HEK293 (cell line): Measurements from ENCODE around the gene DCST2.

Experiments
- EGR2 ChIP-seq: fragments of 450-650 bp; formaldehyde crosslinking; IDR thresholded peaks from 2 replicates; pipeline ENCODE4 v1.5.1; 2016; ENCODE audit warnings: low read depth, missing biosample characterization, missing genetic modification characterization
- FEZF1 ChIP-seq: fragments of 450-650 bp; formaldehyde crosslinking; IDR thresholded peaks from 2 replicates; pipeline ENCODE4 v1.5.1; 2016; ENCODE audit warnings: missing biosample characterization, missing genetic modification characterization
- HOXC10 ChIP-seq: sonication (generic); formaldehyde crosslinking; IDR thresholded peaks from 2 replicates; pipeline ENCODE4 v1.8.1; 2023; ENCODE audit warnings: mild to moderate bottlenecking, missing genetic modification reagents
- KLF1 ChIP-seq: fragments of 450-650 bp; formaldehyde crosslinking; IDR thresholded peaks from 2 replicates; pipeline ENCODE4 v1.5.1; 2016; ENCODE audit warnings: missing biosample characterization, missing genetic modification characterization
- KLF10 ChIP-seq: fragments of 450-650 bp; IDR thresholded peaks from 2 replicates; pipeline ENCODE4 v1.5.1; 2018; ENCODE audit warnings: missing biosample characterization, mild to moderate bottlenecking, missing genetic modification characterization
- MEIS1 ChIP-seq: sonication (generic); formaldehyde crosslinking; IDR thresholded peaks from 2 replicates; pipeline ENCODE4 v1.8.1; 2022; ENCODE audit warnings: missing genetic modification reagents, mild to moderate bottlenecking, borderline replicate concordance
- MZF1 ChIP-seq: fragments of 450-650 bp; formaldehyde crosslinking; IDR thresholded peaks from 2 replicates; pipeline ENCODE4 v1.5.1; 2017; ENCODE audit warnings: missing biosample characterization, missing genetic modification characterization, borderline replicate concordance
- OSR2 ChIP-seq: fragments of 450-650 bp; formaldehyde crosslinking; IDR thresholded peaks from 2 replicates; pipeline ENCODE4 v1.5.1; 2016; ENCODE audit warnings: missing biosample characterization, missing genetic modification characterization
- PRDM1 ChIP-seq: fragments of 450-650 bp; formaldehyde crosslinking; IDR thresholded peaks from 2 replicates; pipeline ENCODE4; 2016; ENCODE audit warnings: missing biosample characterization, missing genetic modification characterization
- REPIN1 ChIP-seq: fragments of 450-650 bp; formaldehyde crosslinking; IDR thresholded peaks from 2 replicates; pipeline ENCODE4 v1.5.1; 2017; ENCODE audit warnings: missing biosample characterization, missing genetic modification characterization, low read depth
- SETDB1 ChIP-seq: IDR thresholded peaks from one replicate; pipeline ENCODE4 v1.6.1; 2017; ENCODE audit warnings: mild to moderate bottlenecking, low read length, moderate library complexity, mixed read lengths; ENCODE audit not compliant: insufficient read length
- SP2 ChIP-seq: fragments of 450-650 bp; formaldehyde crosslinking; IDR thresholded peaks from 2 replicates; pipeline ENCODE4 v1.5.1; 2016; ENCODE audit warnings: missing biosample characterization, missing genetic modification characterization
- SP7 ChIP-seq: fragments of 450-650 bp; formaldehyde crosslinking; IDR thresholded peaks from 2 replicates; pipeline ENCODE4 v1.5.1; 2016; ENCODE audit warnings: missing biosample characterization, missing genetic modification characterization
- YY2 ChIP-seq: fragments of 450-650 bp; formaldehyde crosslinking; IDR thresholded peaks from 2 replicates; pipeline ENCODE4 v1.5.1; 2016; ENCODE audit warnings: missing biosample characterization, missing genetic modification characterization
- ZBTB1 ChIP-seq: fragments of 450-650 bp; formaldehyde crosslinking; IDR thresholded peaks from 2 replicates; pipeline ENCODE4 v1.5.1; 2016; ENCODE audit warnings: missing biosample characterization, missing genetic modification characterization
- ZFHX2 ChIP-seq: fragments of 450-650 bp; formaldehyde crosslinking; conservative IDR thresholded peaks from 2 replicates; pipeline ENCODE4 v1.5.1; 2016; ENCODE audit warnings: missing biosample characterization, missing genetic modification characterization
- ZFP3 ChIP-seq: fragments of 450-650 bp; formaldehyde crosslinking; IDR thresholded peaks from 2 replicates; pipeline ENCODE4 v1.5.1; 2016; ENCODE audit warnings: low read depth, missing biosample characterization, missing genetic modification characterization
- ZFP69B ChIP-seq: fragments of 450-650 bp; formaldehyde crosslinking; IDR thresholded peaks from 2 replicates; pipeline ENCODE4 v1.5.1; 2016; ENCODE audit warnings: missing biosample characterization, missing genetic modification characterization
- ZNF202 ChIP-seq: fragments of 450-650 bp; formaldehyde crosslinking; IDR thresholded peaks from 2 replicates; pipeline ENCODE4 v1.5.1; 2016; ENCODE audit warnings: missing biosample characterization, missing genetic modification characterization, borderline replicate concordance
- ZNF266 ChIP-seq: fragments of 450-650 bp; formaldehyde crosslinking; IDR thresholded peaks from 2 replicates; pipeline ENCODE4 v1.5.1; 2016; ENCODE audit warnings: missing biosample characterization, missing genetic modification characterization, low read depth
- ZNF292 ChIP-seq: fragments of 450-650 bp; formaldehyde crosslinking; IDR thresholded peaks from 2 replicates; pipeline ENCODE4 v1.5.1; 2016; ENCODE audit warnings: low read depth, missing biosample characterization, missing genetic modification characterization, borderline replicate concordance
- ZNF311 ChIP-seq: fragments of 450-650 bp; formaldehyde crosslinking; IDR thresholded peaks from 2 replicates; pipeline ENCODE4 v1.5.1; 2017; ENCODE audit warnings: missing biosample characterization, missing genetic modification characterization, borderline replicate concordance
- ZNF335 ChIP-seq: fragments of 450-650 bp; formaldehyde crosslinking; conservative IDR thresholded peaks from 2 replicates; pipeline ENCODE4 v1.5.1; 2016; ENCODE audit warnings: missing biosample characterization, missing genetic modification characterization
- ZNF366 ChIP-seq: fragments of 450-650 bp; formaldehyde crosslinking; conservative IDR thresholded peaks from 2 replicates; pipeline ENCODE4 v1.5.1; 2016; ENCODE audit warnings: missing biosample characterization, missing genetic modification characterization
- ZNF561 ChIP-seq: fragments of 450-650 bp; IDR thresholded peaks from 2 replicates; pipeline ENCODE4 v1.5.1; 2018; ENCODE audit warnings: missing biosample characterization, missing genetic modification characterization, borderline replicate concordance
- ZNF629 ChIP-seq: fragments of 450-650 bp; formaldehyde crosslinking; IDR thresholded peaks from 2 replicates; pipeline ENCODE4 v1.5.1; 2017; ENCODE audit warnings: missing biosample characterization, missing genetic modification characterization
- ZNF658 ChIP-seq: fragments of 450-650 bp; formaldehyde crosslinking; IDR thresholded peaks from 2 replicates; pipeline ENCODE4; 2016; ENCODE audit warnings: missing biosample characterization, missing genetic modification characterization
- ZNF701 ChIP-seq: fragments of 450-650 bp; formaldehyde crosslinking; IDR thresholded peaks from 2 replicates; pipeline ENCODE4 v1.5.1; 2016; ENCODE audit warnings: missing biosample characterization, missing genetic modification characterization
- ZNF76 ChIP-seq: fragments of 450-650 bp; formaldehyde crosslinking; IDR thresholded peaks from 2 replicates; pipeline ENCODE4; 2016; ENCODE audit warnings: low read depth, missing biosample characterization, missing genetic modification characterization, borderline replicate concordance
- ZNF791 ChIP-seq: fragments of 450-650 bp; formaldehyde crosslinking; IDR thresholded peaks from 2 replicates; pipeline ENCODE4 v1.5.1; 2016; ENCODE audit warnings: missing biosample characterization, missing genetic modification characterization
- ZNF792 ChIP-seq: fragments of 450-650 bp; formaldehyde crosslinking; IDR thresholded peaks from 2 replicates; pipeline ENCODE4 v1.5.1; 2016; ENCODE audit warnings: missing biosample characterization, missing genetic modification characterization
- ZNF837 ChIP-seq: fragments of 450-650 bp; formaldehyde crosslinking; IDR thresholded peaks from 2 replicates; pipeline ENCODE4 v1.5.1; 2016; ENCODE audit warnings: missing biosample characterization, missing genetic modification characterization
- TF ChIP-seq, protein P1 (sequence below): fragments of 450-650 bp; formaldehyde crosslinking; IDR thresholded peaks from 2 replicates; pipeline ENCODE4 v1.5.1; 2016; ENCODE audit warnings: missing biosample characterization, missing genetic modification characterization
- TF ChIP-seq, protein P2 (sequence below): fragments of 450-650 bp; formaldehyde crosslinking; IDR thresholded peaks from 2 replicates; pipeline ENCODE4 v1.5.1; 2016; ENCODE audit warnings: missing biosample characterization, missing genetic modification characterization
- TF ChIP-seq, protein P3 (sequence below): fragments of 450-650 bp; formaldehyde crosslinking; IDR thresholded peaks from 2 replicates; pipeline ENCODE4 v1.5.1; 2016; ENCODE audit warnings: missing biosample characterization, missing genetic modification characterization
- TF ChIP-seq, protein P4 (sequence below): fragments of 450-650 bp; formaldehyde crosslinking; IDR thresholded peaks from 2 replicates; pipeline ENCODE4 v1.5.1; 2016; ENCODE audit warnings: missing biosample characterization, missing genetic modification characterization

Gene DCST2

DNA sequence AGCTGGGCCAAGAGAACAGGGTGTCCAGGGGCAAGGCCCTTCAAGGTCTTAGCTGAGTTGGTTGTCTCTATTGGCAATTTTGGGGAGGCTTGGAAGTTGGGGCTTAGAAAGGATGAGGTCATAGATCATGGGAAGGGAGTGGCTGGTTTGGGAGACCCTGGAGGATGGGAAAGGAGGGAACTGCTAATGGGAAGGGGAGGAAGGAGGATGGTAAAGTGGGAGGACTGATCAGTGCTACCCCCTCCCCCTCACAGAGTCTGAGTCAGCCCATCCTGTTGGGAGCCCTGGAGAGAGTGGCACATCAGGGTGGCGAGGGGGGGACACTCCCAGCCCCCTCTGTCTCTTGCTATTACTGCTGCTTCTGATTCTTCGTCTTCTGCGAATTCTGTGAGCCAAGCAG lies 35.0 kb upstream of the DCST2 start (continued):
- no peak for TF ChIP-seq ZNF311 (tag by site-specific recombination)
- no peak for TF ChIP-seq ZNF335 (tag by site-specific recombination)
- TF ChIP-seq, protein P1, sequence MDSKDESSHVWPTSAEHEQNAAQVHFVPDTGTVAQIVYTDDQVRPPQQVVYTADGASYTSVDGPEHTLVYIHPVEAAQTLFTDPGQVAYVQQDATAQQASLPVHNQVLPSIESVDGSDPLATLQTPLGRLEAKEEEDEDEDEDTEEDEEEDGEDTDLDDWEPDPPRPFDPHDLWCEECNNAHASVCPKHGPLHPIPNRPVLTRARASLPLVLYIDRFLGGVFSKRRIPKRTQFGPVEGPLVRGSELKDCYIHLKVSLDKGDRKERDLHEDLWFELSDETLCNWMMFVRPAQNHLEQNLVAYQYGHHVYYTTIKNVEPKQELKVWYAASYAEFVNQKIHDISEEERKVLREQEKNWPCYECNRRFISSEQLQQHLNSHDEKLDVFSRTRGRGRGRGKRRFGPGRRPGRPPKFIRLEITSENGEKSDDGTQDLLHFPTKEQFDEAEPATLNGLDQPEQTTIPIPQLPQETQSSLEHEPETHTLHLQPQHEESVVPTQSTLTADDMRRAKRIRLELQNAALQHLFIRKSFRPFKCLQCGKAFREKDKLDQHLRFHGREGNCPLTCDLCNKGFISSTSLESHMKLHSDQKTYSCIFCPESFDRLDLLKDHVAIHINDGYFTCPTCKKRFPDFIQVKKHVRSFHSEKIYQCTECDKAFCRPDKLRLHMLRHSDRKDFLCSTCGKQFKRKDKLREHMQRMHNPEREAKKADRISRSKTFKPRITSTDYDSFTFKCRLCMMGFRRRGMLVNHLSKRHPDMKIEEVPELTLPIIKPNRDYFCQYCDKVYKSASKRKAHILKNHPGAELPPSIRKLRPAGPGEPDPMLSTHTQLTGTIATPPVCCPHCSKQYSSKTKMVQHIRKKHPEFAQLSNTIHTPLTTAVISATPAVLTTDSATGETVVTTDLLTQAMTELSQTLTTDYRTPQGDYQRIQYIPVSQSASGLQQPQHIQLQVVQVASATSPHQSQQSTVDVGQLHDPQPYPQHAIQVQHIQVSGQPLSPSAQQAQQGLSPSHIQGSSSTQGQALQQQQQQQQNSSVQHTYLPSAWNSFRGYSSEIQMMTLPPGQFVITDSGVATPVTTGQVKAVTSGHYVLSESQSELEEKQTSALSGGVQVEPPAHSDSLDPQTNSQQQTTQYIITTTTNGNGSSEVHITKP (tag by site-specific recombination): peak; percentile 52; the same call in 1 of the 2 replicates
- TF ChIP-seq ZNF266 (tag by site-specific recombination): no peak
- TF ChIP-seq ZNF366: 0 out of 2 replicates have a peak, but pooled peaks have one; percentile 23
- no peak for TF ChIP-seq ZNF791 (tag by site-specific recombination)
- TF ChIP-seq, protein P2, sequence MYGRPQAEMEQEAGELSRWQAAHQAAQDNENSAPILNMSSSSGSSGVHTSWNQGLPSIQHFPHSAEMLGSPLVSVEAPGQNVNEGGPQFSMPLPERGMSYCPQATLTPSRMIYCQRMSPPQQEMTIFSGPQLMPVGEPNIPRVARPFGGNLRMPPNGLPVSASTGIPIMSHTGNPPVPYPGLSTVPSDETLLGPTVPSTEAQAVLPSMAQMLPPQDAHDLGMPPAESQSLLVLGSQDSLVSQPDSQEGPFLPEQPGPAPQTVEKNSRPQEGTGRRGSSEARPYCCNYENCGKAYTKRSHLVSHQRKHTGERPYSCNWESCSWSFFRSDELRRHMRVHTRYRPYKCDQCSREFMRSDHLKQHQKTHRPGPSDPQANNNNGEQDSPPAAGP (tag by site-specific recombination): peak; percentile 88
- peak; percentile 45 for TF ChIP-seq SP2 (tag by site-specific recombination)
- TF ChIP-seq EGR2 (tag by site-specific recombination): peak; percentile 67
- no peak for TF ChIP-seq OSR2
- TF ChIP-seq ZNF76 (tag by site-specific recombination): no peak
- TF ChIP-seq ZNF629 (tag by site-specific recombination): no peak
- no peak for TF ChIP-seq REPIN1 (tag by site-specific recombination)
- TF ChIP-seq ZNF701: no peak
- TF ChIP-seq ZFP3 (tag by site-specific recombination): no peak
- no peak for TF ChIP-seq ZNF202 (tag by site-specific recombination)
- no peak for TF ChIP-seq ZNF792
- no peak for TF ChIP-seq ZNF292 (tag by site-specific recombination)
- no peak for TF ChIP-seq PRDM1
- TF ChIP-seq MZF1 (tag by site-specific recombination): no peak
- TF ChIP-seq FEZF1 (tag by site-specific recombination): no peak
- TF ChIP-seq, protein P3, sequence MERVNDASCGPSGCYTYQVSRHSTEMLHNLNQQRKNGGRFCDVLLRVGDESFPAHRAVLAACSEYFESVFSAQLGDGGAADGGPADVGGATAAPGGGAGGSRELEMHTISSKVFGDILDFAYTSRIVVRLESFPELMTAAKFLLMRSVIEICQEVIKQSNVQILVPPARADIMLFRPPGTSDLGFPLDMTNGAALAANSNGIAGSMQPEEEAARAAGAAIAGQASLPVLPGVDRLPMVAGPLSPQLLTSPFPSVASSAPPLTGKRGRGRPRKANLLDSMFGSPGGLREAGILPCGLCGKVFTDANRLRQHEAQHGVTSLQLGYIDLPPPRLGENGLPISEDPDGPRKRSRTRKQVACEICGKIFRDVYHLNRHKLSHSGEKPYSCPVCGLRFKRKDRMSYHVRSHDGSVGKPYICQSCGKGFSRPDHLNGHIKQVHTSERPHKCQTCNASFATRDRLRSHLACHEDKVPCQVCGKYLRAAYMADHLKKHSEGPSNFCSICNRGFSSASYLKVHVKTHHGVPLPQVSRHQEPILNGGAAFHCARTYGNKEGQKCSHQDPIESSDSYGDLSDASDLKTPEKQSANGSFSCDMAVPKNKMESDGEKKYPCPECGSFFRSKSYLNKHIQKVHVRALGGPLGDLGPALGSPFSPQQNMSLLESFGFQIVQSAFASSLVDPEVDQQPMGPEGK (tag by site-specific recombination): peak; percentile 51; the same call in 1 of the 2 replicates
- no peak for TF ChIP-seq ZNF561
- TF ChIP-seq KLF1 (tag by site-specific recombination): peak; percentile 37
- no peak for TF ChIP-seq ZBTB1 (tag by site-specific recombination)
- TF ChIP-seq ZFP69B (tag by site-specific recombination): no peak
- TF ChIP-seq KLF10 (tag by site-specific recombination): no peak
- TF ChIP-seq, protein P4, sequence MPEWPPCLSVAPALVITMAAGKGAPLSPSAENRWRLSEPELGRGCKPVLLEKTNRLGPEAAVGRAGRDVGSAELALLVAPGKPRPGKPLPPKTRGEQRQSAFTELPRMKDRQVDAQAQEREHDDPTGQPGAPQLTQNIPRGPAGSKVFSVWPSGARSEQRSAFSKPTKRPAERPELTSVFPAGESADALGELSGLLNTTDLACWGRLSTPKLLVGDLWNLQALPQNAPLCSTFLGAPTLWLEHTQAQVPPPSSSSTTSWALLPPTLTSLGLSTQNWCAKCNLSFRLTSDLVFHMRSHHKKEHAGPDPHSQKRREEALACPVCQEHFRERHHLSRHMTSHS (tag by site-specific recombination): no peak
- TF ChIP-seq YY2 (tag by site-specific recombination): no peak
- TF ChIP-seq ZFHX2: peak; percentile 68; the same call in 1 of the 2 replicates
- no peak for TF ChIP-seq ZNF658 (tag by site-specific recombination)
- TF ChIP-seq SETDB1: no peak
- no peak for TF ChIP-seq ZNF837 (tag by site-specific recombination)
- peak; percentile 59; the same call in 1 of the 2 replicates for TF ChIP-seq SP7 (tag by site-specific recombination)
- no peak for TF ChIP-seq MEIS1 (CRISPR knock-in tag)
- no peak for TF ChIP-seq HOXC10 (CRISPR knock-in tag)
